IMR-90 (cell line): Measurements from ENCODE around the gene DYSF.

Experiments used
- BHLHE40 ChIP-seq: fragments of 150-350 bp; IDR thresholded peaks from 2 replicates; pipeline ENCODE4 v1.6.1; 2016; ENCODE audit warnings: mild to moderate bottlenecking, low read depth, low read length
- POLR2A ChIP-seq: IDR thresholded peaks from 2 replicates; pipeline ENCODE4 v1.6.1; 2012; ENCODE audit warnings: mild to moderate bottlenecking, low read depth, low read length
- TF ChIP-seq, protein P1 (sequence below): conservative IDR thresholded peaks from 2 replicates; pipeline ENCODE4 v1.5.1; 2012; ENCODE audit warnings: mild to moderate bottlenecking, low read depth, low read length, improper control_type of control experiment

DNA sequence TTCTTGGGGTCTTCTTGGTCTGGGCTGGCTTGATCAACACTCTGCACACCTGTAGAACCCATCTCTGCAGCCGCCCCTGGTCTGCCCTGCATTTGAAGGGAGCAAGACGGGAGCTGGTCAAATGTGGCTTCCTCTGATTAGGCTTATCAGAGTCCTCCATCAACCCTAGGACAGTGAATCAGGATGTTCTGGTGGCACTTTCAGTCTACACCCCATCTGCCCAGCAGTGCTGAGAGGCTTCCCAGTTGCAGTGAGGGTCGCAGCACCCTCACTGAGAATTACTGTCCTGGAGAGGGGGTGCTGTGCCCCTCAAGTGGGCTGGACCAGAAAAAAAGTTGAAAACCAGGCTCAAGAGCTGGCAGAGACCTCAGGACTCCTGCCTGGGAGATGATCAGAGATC lies 152.9 kb downstream of the DYSF start:
- TF ChIP-seq, protein P1, sequence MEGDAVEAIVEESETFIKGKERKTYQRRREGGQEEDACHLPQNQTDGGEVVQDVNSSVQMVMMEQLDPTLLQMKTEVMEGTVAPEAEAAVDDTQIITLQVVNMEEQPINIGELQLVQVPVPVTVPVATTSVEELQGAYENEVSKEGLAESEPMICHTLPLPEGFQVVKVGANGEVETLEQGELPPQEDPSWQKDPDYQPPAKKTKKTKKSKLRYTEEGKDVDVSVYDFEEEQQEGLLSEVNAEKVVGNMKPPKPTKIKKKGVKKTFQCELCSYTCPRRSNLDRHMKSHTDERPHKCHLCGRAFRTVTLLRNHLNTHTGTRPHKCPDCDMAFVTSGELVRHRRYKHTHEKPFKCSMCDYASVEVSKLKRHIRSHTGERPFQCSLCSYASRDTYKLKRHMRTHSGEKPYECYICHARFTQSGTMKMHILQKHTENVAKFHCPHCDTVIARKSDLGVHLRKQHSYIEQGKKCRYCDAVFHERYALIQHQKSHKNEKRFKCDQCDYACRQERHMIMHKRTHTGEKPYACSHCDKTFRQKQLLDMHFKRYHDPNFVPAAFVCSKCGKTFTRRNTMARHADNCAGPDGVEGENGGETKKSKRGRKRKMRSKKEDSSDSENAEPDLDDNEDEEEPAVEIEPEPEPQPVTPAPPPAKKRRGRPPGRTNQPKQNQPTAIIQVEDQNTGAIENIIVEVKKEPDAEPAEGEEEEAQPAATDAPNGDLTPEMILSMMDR = no peak
- TF ChIP-seq POLR2A (no peak), BHLHE40 (no peak)
